Activated CD8-positive, alpha-beta T cell treated with anti-CD3 and anti-CD28 coated beads for 36 hours (primary cell): Measurements from ENCODE around the gene ASB16. TPM values are rescaled to one million over a fixed set of nuclear protein-coding genes. Genes with fewer than 3 reads are reported as not detected.

Experiments
- ATAC-seq: fragments of 200-7000 bp; cut with Tn5 transposase; one replicate; pipeline ENCODE4 v1.10.0; 2021; ENCODE audit warnings: mild to moderate bottlenecking, moderate library complexity
- CTCF ChIA-PET: fragments of 350-600 bp; sonication (Branson Sonifier 250); formaldehyde crosslinking; loops from one replicate; lab custom pipeline; 2021; ENCODE audit warnings: antibody characterized with exemption; lab: Charles Lee
- POLR2A ChIA-PET: fragments of 350-600 bp; sonication (Branson Sonifier 250); formaldehyde crosslinking; loops from one replicate; lab custom pipeline; 2021; ENCODE audit warnings: antibody characterized with exemption; lab: Charles Lee
- DNase-seq: peaks from one replicate; pipeline ENCODE4 v3.0.0-alpha.2; 2020
- H3K27ac Mint-ChIP-seq: one replicate; pipeline ENCODE4 v1.8.0; 2021; ENCODE audit warnings: mild to moderate bottlenecking, mixed read lengths
- H3K27me3 Mint-ChIP-seq: one replicate; pipeline ENCODE4 v1.8.0; 2021; ENCODE audit warnings: mixed read lengths
- H3K36me3 Mint-ChIP-seq: one replicate; pipeline ENCODE4 v1.8.0; 2021; ENCODE audit warnings: low read depth, mixed read lengths
- H3K4me1 Mint-ChIP-seq: one replicate; pipeline ENCODE4 v1.8.0; 2021; ENCODE audit warnings: low read depth, mixed read lengths
- H3K4me3 Mint-ChIP-seq: one replicate; pipeline ENCODE4 v1.8.0; 2021; ENCODE audit warnings: mild to moderate bottlenecking, moderate library complexity, mixed read lengths
- H3K9me3 Mint-ChIP-seq: one replicate; pipeline ENCODE4 v1.8.0; 2021; ENCODE audit warnings: mixed read lengths
- intact Hi-C: fragments of 100-400 bp; cut with micrococcal nuclease; formaldehyde crosslinking; loops from one replicate; pipeline ENCODE4 v1.10.0; 2022
- total RNA-seq, 2 experiments: library from RNA; stranded (reverse); gene quantifications; one replicate each; pipeline ENCODE4 v1.2.3, GENCODE V29; 2021
- TF ChIP-seq, protein P1 (sequence below): fragments of 200-600 bp; IDR thresholded peaks from one replicate; pipeline ENCODE4 v1.8.0; 2022; ENCODE audit warnings: antibody characterized with exemption, mild to moderate bottlenecking

Gene ASB16
- total RNA-seq, 2 experiments from 2014 or later, result 0.18 to 0.27 TPM

DNA sequence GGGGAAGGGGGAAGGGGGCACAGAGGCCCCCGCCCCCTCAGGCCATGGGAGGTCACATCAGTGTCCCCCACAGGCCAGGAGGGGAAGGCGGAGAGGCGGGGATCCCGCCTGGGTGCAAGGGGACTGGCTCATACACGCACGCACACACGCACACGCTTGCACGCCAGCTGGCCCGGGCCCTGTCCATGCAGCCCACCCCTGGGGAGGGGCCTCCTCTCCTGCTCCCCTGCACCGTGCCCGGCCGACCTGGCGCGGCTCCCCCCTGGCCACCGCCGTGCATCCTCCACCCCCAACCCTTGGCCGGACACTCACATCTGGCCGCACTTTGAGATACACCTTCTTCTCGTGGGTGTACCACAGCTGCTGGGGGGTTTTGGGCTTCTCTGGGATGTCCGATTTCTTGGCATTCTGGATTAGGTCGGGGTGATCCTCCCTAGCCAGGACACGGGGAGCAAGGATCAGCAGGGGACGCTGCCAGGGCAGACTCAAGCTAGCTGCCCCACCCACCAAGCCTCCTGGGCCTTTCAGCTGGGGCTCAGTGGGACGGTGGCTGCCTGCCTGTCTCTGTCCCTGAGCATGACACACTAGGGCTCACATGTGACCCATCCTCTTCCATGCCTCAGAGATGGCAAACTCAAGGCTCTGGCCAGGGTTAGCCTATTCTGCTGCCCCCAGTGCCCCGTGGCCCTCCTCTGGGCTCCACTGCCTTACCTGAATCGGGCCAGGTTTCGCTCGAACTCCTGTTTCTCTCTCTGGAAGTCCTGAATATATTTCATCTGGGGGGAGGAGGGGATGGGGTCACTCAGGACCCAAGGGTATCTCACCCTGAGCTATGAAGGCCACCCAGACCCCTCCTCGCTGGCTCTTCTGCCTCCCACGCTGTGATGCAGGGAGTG, 42.3 kb downstream of the ASB16 start:
- intact Hi-C loops, result no loop called here
- no peak for ATAC-seq
- H3K9me3 Mint-ChIP-seq, result no peaks in the 10 kb centered on the region
- no peak overlapping the region for H3K4me3 Mint-ChIP-seq
- ChIA-PET POLR2A (interaction anchor here (1.1 to 4.5 kb wide), 8 partner anchors 8 to 119 kb away, joined by 3 to 50 read pairs (median 9); partner anchors contain the start of gene UBTF), CTCF (interaction anchor here (1.0 to 3.8 kb wide), 2 partner anchors 8 to 11 kb away, joined by 3 to 38 read pairs; no protein-coding TSS in a partner anchor)
- no peak for DNase-seq
- TF ChIP-seq, protein P1, sequence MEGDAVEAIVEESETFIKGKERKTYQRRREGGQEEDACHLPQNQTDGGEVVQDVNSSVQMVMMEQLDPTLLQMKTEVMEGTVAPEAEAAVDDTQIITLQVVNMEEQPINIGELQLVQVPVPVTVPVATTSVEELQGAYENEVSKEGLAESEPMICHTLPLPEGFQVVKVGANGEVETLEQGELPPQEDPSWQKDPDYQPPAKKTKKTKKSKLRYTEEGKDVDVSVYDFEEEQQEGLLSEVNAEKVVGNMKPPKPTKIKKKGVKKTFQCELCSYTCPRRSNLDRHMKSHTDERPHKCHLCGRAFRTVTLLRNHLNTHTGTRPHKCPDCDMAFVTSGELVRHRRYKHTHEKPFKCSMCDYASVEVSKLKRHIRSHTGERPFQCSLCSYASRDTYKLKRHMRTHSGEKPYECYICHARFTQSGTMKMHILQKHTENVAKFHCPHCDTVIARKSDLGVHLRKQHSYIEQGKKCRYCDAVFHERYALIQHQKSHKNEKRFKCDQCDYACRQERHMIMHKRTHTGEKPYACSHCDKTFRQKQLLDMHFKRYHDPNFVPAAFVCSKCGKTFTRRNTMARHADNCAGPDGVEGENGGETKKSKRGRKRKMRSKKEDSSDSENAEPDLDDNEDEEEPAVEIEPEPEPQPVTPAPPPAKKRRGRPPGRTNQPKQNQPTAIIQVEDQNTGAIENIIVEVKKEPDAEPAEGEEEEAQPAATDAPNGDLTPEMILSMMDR, result no peak
- H3K36me3 Mint-ChIP-seq, result peaks cover 79% of the 10 kb centered on the region
- no peaks in the 10 kb centered on the region for H3K27me3 Mint-ChIP-seq
- peak overlapping the region; percentile 98 for H3K27ac Mint-ChIP-seq
- peaks cover 74% of the 10 kb centered on the region for H3K4me1 Mint-ChIP-seq

DNA sequence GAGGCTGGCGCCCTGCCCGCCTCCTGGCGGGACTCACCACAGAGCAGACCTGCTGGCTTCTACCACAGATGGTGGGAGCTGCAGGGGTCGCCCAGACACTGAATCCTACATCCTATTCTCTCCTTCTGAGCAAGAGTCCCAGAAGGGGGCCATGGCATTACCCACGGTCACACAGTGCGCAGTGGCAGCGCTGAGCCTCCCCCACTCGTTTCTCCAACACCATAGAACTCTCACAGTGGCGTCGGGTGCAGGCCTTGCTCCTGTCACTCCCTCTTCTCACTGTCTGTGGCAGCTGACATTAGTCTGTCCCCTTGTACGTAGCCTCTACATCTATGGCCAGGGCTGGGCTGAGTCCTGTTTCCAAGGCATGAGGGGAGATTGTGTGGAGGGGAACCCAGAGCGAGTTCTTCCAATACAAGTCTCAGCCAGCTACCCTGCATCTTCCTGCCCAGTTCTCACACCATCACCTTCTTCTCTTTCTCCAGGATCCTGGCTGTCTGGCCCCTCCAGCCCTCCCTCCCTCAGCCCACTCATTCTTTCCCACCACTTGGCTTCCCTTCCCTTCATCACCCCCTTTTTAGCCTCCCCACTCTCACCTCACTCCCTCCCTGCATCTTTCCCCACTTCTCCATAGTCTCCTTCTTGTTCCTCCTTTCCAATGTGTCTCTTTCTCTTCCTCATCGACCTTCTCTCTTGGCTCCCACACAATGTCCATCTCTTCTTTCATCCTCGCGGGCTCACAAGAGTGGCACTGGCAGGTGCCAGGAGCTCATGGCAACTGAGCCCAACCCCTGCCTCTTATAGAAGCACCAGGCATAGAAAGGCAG, 43.1 kb downstream of the ASB16 start:
- Mint-ChIP-seq H3K27me3 (no peaks in the 10 kb centered on the region), H3K9me3 (no peaks in the 10 kb centered on the region), H3K4me1 (peaks cover 69% of the 10 kb centered on the region), H3K36me3 (peaks cover 76% of the 10 kb centered on the region), H3K4me3 (no peak overlapping the region), H3K27ac (peak overlapping the region; percentile 98)
- DNase-seq (no peak), ATAC-seq (no peak)
- intact Hi-C loops, result no loop called here
- ChIA-PET CTCF (interaction anchor here (1.0 to 2.3 kb wide), 2 partner anchors 9 to 132 kb away, joined by 3 to 7 read pairs; partner anchors contain the start of gene GRN), POLR2A (interaction anchor here (1.1 to 3.0 kb wide), 4 partner anchors 7 to 106 kb away, joined by 3 to 11 read pairs (median 7); no protein-coding TSS in a partner anchor)
- TF ChIP-seq, protein P1, result no peak

DNA sequence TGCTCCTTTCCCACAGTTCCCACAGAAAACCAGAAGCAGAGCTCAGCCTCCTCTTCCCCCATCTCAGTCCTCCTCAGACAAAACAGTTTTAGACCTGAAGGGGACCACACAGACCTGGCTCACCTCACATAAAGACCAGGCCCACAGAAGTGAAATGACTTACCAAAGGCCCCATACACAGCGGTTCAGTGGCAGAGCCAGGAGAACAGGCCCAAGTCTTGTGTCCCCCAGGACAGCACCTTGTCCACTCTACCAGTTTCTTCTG, 43.7 kb downstream of the ASB16 start:
- H3K4me1 Mint-ChIP-seq, result peaks cover 66% of the 10 kb centered on the region
- CTCF ChIA-PET, result interaction anchor here (2.3 to 4.6 kb wide), 2 partner anchors 12 to 132 kb away, joined by 7 to 51 read pairs; partner anchors contain the start of genes ATXN7L3 and GRN
- H3K4me3 Mint-ChIP-seq, result no peak overlapping the region

DNA sequence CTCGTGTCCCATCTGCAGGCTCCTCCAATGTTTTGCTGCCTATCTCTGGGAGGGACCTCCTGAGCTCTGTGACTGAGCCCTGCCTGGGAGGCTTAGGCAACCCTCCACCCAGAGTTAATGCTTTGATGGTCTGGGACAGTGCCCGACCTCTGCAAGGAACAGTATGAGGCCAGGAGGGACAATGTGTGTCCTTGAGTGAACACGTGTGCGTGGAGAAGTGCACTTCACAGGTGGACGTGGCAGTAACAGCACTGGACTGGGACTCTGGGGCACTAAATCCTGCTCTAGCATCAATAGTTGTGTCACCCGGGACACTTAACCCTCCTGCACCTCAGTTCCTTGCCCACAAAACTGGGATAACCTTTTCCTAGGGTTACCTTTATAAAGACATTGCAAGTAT, 44.4 kb downstream of the ASB16 start:
- no peaks in the 10 kb centered on the region for H3K27me3 Mint-ChIP-seq
- DNase-seq (no peak), ATAC-seq (no peak)
- H3K27ac Mint-ChIP-seq, result peak overlapping the region; percentile 98
- peaks cover 64% of the 10 kb centered on the region for H3K36me3 Mint-ChIP-seq
- no peaks in the 10 kb centered on the region for H3K9me3 Mint-ChIP-seq
- peaks cover 60% of the 10 kb centered on the region for H3K4me1 Mint-ChIP-seq
- ChIA-PET POLR2A (interaction anchor here (1.0 to 8.1 kb wide), 5 partner anchors 9 to 24 kb away, joined by 3 to 58 read pairs (median 10); partner anchors contain the start of gene ATXN7L3), CTCF (interaction anchor here (2.3 to 4.6 kb wide), 2 partner anchors 13 to 131 kb away, joined by 7 to 51 read pairs; partner anchors contain the start of genes ATXN7L3 and GRN)
- peak overlapping the region; percentile 96 for H3K4me3 Mint-ChIP-seq
- TF ChIP-seq, protein P1, result no peak
- intact Hi-C loops, result loop anchor here (5.0 kb wide), 1 partner anchor 112 kb away; no protein-coding TSS in a partner anchor

More for the DNA sequence above, 43.7 kb downstream of the ASB16 start:
- intact Hi-C loops, result no loop called here
- DNase-seq, result no peak
- Mint-ChIP-seq H3K36me3 (peaks cover 71% of the 10 kb centered on the region), H3K27me3 (no peaks in the 10 kb centered on the region), H3K9me3 (no peaks in the 10 kb centered on the region), H3K27ac (peak overlapping the region; percentile 98)
- TF ChIP-seq, protein P1, result no peak
- POLR2A ChIA-PET, result interaction anchor here (1.0 to 3.0 kb wide), 5 partner anchors 8 to 106 kb away, joined by 3 to 11 read pairs (median 7); no protein-coding TSS in a partner anchor
- ATAC-seq, result no peak
